Measurements from ENCODE around the gene CPTP.

The CPTP gene

GRCh38 chr1:1329304-1330210 lies 5.0 kb downstream of the CPTP start:
- no peak overlapping the region for H3K4me3 ChIP-seq (ENCODE audit: low read depth, low read length)
- no peak for TF ChIP-seq CTCF (IDR thresholded peaks at IDR 0.05; ENCODE audit: low read depth, low read length, missing control alignments)
- DNase-seq (ENCODE audit: low read depth): no peak

- DNase-seq (ENCODE audit: low read depth): no peak
- TF ChIP-seq CTCF (IDR thresholded peaks at IDR 0.05; ENCODE audit: low read depth, low read length, missing control alignments): no peak
- H3K4me3 ChIP-seq (ENCODE audit: low read depth, low read length): no peak overlapping the region
These were observed 5.9 kb downstream of the CPTP start for GRCh38 chr1:1330366-1331067.

- H3K4me3 ChIP-seq (ENCODE audit: low read depth, low read length): no peak within 1 kb of the TSS
- TF ChIP-seq CTCF (IDR thresholded peaks at IDR 0.05; ENCODE audit: low read depth, low read length, missing control alignments): no peak
- DNase-seq (ENCODE audit: low read depth): no peak
These were observed 6.7 kb downstream of the CPTP start, which contains the start of gene TAS1R3 for GRCh38 chr1:1331068-1331965. Gene TAS1R3 (plus strand): TSS chr1:1331280. CDS start chr1:1331346, 66 bp downstream.

GRCh38 chr1:1332031-1332755 lies 7.6 kb downstream of the CPTP start:
- H3K4me3 ChIP-seq (ENCODE audit: low read depth, low read length): no peak overlapping the region
- no peak for DNase-seq (ENCODE audit: low read depth)
- no peak for TF ChIP-seq CTCF (IDR thresholded peaks at IDR 0.05; ENCODE audit: low read depth, low read length, missing control alignments)

- DNase-seq (ENCODE audit: low read depth): no peak
- TF ChIP-seq CTCF (IDR thresholded peaks at IDR 0.05; ENCODE audit: low read depth, low read length, missing control alignments): no peak
- no peak overlapping the region for H3K4me3 ChIP-seq (ENCODE audit: low read depth, low read length)
These were observed 8.3 kb downstream of the CPTP start for GRCh38 chr1:1332774-1333480.
